A673 (cell line): ENCODE measurements around the gene ASB6.

ENCODE experiments used
- EZH2 ChIP-seq: fragments of 200-600 bp; sonication (generic); IDR thresholded peaks from 2 replicates; pipeline ENCODE4 v1.6.1; 2017; ENCODE audit warnings: borderline replicate concordance, low read depth, mild to moderate bottlenecking, mixed read lengths, antibody characterized with exemption, low read length; ENCODE audit not compliant: poor library complexity, severe bottlenecking
- TF ChIP-seq, protein P1 (sequence below): fragments of 300-800, 200-600 bp; sonication (generic); conservative IDR thresholded peaks from 2 replicates; pipeline ENCODE4 v1.5.1; 2017; ENCODE audit warnings: low read depth, mild to moderate bottlenecking, antibody characterized with exemption, low read length, moderate library complexity, mixed read lengths

DNA sequence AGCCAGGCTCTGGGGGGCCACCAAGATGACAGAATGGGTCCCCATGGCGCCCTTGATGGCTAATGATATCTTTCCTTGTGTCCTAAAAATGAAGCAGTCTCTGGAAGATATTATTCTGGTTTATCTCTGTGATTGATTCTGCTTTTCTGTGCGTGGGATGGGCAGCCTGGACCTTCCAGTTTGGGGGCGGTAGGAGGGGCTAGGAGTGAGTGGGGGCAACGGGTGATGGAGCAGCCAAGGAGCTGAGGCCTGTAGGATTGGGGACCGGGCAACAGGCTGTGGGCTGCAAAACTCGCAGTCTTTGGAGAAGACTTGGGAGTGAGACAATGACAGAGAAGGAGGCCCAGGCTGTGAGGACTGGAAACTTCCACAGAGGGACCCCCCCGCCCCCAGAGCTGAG lies 32.3 kb upstream of the ASB6 start:
- TF ChIP-seq EZH2 = no peak
- TF ChIP-seq, protein P1, sequence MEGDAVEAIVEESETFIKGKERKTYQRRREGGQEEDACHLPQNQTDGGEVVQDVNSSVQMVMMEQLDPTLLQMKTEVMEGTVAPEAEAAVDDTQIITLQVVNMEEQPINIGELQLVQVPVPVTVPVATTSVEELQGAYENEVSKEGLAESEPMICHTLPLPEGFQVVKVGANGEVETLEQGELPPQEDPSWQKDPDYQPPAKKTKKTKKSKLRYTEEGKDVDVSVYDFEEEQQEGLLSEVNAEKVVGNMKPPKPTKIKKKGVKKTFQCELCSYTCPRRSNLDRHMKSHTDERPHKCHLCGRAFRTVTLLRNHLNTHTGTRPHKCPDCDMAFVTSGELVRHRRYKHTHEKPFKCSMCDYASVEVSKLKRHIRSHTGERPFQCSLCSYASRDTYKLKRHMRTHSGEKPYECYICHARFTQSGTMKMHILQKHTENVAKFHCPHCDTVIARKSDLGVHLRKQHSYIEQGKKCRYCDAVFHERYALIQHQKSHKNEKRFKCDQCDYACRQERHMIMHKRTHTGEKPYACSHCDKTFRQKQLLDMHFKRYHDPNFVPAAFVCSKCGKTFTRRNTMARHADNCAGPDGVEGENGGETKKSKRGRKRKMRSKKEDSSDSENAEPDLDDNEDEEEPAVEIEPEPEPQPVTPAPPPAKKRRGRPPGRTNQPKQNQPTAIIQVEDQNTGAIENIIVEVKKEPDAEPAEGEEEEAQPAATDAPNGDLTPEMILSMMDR = no peak
